ENCODE results near the gene CBY2.
"Not testable (repeated sequence)": the region's sequence is repeated elsewhere in the genome, so short reads cannot be mapped to it uniquely, and the experiment has no call there.

CBY2 gene, protein sequence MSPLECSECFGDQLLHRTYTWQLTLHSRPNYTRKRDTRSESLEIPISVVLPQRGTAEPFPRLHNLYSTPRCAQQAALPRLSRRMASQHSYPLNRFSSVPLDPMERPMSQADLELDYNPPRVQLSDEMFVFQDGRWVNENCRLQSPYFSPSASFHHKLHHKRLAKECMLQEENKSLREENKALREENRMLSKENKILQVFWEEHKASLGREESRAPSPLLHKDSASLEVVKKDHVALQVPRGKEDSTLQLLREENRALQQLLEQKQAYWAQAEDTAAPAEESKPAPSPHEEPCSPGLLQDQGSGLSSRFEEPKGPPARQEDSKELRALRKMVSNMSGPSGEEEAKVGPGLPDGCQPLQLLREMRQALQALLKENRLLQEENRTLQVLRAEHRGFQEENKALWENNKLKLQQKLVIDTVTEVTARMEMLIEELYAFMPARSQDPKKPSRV

DNA sequence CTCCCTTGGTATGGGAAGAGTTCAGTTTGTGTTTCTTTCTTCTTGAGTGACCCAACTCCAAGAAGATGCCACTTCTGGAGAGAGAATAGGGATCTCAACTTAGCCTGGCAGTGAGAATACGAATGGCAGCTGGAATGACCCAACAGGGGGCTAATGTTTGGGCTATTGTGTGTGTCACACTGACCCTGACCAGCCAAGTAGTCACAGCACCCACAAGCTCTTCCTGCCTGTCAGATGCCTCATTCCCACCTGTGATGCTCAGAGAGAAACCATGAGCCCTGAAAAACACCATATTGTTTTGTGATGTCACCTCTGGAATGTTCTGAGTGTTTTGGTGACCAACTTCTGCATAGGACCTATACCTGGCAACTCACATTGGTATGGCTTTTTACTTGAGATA is at the start of gene CBY2:
Gene CBY2 (plus strand): TSS at position 233 of the 400 bp plus-strand sequence. CDS start 71 bp downstream, at position 304.
- DNase-seq: no peak

DNA sequence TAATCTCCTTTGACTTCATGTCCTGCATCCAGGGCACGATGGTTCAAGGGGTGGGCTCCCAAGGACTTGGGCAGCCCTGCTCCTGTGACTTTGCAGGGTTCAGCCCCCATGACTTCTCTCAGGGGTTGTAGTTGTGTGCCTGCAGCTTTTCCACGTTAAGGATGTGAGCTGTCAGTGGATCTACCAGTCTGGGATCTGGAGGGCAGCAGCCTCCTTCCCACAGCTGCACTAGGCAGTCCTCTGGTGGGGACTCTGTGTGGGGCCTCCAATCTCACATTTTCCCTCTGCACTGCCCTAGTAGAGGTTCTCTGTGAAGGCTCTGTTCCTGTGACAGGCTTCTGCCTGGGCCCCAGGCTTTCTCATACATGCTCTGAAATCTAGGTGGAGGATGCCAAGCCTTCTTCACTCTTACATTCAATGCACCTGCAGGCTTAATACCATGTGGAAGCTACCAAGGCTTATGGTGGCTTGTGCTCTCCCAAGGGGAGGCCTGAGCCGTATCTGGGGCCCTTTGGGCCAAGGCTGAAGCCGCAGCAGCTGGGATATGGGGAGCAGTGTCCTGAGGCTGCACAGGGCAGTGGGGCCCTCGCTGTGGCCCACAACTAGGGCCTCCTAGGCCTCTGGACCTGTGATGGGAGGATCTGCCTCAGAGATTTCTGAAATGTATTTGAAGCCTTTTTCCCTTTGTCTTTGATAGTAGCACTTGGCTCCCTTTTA is 47.3 kb upstream of the CBY2 start:
- DNase-seq: no peak

DNA sequence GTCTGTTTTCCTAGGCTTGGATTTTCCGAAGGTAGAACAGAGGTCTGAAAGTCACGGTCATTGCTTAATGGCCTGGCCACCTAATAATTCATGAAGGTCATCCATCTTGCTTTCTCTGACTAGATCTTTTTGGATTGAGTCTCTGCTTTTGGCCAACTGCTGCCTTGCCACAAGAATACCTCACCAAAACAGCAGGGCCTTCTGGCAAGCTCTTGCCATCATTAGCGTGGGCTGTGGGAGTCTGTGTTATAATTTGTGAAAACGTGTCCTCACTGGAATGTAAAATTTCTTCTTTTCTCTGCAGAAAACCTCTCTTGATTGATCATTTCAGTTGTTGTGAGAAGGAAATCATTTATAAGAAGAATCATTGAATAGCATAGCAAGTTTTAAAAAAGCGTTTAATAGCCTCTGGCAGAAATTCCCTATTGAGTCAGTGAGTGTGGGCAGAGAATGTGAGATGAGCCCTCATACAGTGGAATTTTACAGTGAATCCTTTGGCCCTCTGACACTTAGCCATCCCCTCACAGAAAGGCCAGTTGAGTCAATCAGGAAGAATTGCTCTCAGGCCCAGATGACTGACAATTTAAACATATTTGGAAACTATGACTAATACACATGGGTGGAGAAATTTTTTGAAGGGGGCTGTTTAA is 43.4 kb upstream of the CBY2 start:
- no peak for DNase-seq

- DNase-seq: no peak
Measured at GRCh38 chr13:45659536-45659935, 42.6 kb upstream of the CBY2 start.

GRCh38 chr13:45660458-45660857 is 41.7 kb upstream of the CBY2 start:
- DNase-seq: not testable (repeated sequence)

GRCh38 chr13:45662162-45662561 is 40.0 kb upstream of the CBY2 start:
- DNase-seq: no peak

DNA sequence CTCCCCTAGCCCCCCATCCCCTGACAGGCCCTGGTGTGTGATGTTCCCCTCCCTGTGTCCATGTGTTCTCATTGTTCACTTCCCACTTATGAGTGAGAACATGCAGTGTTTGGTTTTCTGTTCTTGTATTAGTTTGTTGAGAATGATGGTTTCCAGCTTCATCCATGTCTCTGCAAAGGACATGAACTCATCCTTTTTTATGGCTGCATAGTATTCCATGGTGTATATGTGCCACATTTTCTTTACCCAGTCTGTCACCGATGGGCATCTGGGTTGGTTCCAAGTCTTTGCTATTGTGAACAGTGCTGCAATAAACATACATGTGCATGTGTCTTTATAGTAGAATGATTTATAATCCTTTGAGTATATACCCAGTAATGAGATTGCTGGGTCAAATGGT is 39.2 kb upstream of the CBY2 start:
- DNase-seq: not testable (repeated sequence)

GRCh38 chr13:45669626-45670025 is 32.5 kb upstream of the CBY2 start:
- not testable (repeated sequence) for DNase-seq

DNA sequence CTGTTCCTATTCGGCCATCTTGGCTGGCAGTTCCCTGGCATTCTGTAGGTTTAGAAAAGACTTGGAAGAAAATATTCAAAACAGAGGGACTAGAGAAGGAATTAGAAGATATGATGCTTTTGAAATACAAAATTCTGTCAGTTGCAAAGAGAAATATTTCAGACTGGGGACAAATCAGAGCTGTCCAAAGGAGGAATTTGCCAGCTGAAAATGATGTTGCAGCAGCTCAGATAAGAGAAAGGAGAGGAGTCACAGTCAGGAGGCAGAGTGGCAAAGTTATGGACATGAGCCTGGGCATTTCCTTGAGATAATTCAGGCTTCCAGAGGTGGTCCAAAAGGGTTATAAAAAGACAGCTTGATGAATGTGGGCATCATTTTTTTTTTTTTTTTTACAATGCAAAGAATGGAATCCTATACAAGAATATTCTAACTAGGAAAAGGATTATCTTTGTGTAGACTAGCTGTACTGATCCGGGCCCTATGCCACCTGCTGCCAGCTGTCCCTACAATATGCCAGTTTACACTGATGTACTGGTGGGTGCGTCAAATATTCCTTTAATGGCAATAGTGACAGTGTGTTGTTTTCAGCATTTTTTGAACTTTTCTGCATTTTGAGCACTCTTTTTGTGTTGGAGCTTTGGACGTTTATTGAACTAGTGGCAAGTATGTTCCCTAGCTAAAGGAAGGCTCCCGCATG is 31.8 kb upstream of the CBY2 start:
- DNase-seq: peak; percentile 32

GRCh38 chr13:45674908-45675307 is 27.2 kb upstream of the CBY2 start:
- no peak for DNase-seq

DNA sequence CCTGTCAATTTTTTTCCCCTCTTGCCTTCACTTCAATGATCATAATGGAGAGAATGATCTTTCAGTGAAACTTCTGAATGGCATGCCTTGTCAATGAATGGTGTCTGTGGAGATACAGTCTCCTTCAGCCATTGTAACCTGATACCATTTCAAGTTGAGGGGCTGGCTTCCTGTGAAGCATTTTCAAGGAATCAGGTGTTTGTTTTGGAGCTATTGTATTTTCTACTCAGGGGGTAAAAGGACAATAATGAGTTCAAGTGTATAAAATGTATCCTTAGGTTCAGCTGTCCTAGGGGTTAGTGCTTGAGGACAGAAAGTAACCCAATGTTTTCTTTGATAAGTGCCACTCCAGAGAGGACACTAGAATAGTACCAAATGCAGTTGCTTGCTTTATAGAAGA is 23.8 kb upstream of the CBY2 start:
- no peak for DNase-seq

DNA sequence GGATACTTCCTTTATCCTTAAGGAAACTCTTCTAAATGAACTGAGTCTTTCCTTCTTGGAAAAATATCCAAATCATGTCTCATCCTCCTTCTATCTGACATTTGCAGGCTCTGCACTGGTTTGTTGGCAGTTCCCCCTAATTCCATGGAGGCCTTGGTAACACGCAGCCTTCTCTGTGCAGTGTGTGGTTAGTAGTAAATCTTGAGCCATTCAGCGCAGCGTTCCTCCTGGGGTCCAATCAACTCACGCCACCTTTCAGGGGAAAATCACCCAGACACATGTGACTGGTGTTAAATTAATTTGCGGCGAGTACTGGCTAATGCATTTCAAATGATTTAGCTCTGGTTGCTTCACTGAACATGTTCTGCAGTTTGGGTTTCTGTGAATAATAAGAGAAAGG is 21.0 kb upstream of the CBY2 start:
- DNase-seq: no peak

- no peak for DNase-seq
Measured at GRCh38 chr13:45682494-45683008, 19.6 kb upstream of the CBY2 start.

- DNase-seq: no peak
Measured at GRCh38 chr13:45683701-45684100, 18.4 kb upstream of the CBY2 start.

GRCh38 chr13:45688577-45688976 is 13.5 kb upstream of the CBY2 start:
- peak; percentile 89 for DNase-seq

DNA sequence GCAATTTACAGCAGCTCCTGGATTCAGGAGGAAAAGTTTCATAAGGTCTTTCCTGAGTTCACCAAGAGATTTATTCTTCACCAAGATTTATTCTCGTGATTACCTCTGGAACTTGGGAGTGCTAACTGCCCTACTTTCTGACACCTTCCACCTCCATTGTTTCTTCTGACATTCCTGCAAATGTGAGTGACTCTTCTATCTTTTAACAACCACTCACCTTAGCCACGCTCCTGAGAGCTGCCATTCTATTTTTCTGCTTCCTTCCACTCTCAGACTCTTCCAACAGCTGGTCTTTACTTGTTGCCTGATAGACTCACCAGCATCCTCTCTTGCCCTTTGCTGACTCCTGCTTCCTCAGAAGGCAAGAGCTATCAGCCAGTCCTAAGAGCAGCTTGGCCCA is 11.5 kb upstream of the CBY2 start:
- DNase-seq: no peak

- no peak for DNase-seq
Measured at GRCh38 chr13:45691251-45691650, 10.9 kb upstream of the CBY2 start.

DNA sequence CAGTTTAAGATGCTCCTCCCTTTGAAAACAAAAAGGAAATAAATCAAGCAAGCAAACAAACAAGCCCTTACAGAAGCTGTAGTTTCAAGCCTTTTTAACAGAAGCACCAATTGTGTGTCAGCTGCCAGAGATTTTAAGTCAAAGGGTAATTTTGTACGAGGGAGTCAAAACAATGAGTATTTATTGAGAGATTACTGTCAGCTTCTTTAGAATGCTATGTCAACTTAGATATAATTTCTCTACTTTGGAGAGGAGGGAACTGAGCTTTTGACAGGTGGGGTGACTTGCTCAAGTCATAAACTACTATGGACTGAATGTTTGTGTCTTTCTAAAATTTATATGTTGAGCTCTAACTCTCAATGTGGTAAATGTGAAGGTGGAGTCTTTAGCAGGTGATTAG is 10.5 kb upstream of the CBY2 start:
- DNase-seq: no peak

GRCh38 chr13:45695198-45695730 is 6.9 kb upstream of the CBY2 start:
- DNase-seq: no peak

- DNase-seq: no peak
Measured at GRCh38 chr13:45696610-45697226, 5.4 kb upstream of the CBY2 start.

- DNase-seq: no peak
Measured at GRCh38 chr13:45700971-45701900, 884 bp upstream of the CBY2 start.

Measured in NCI-H526 treated with DMSO at 0.1 percent for 48 hours (cell line).